Lower leg skin (tissue), 4 donors: ENCODE measurements around the gene LHX4. TPM values are rescaled to one million over a fixed set of nuclear protein-coding genes. Genes with fewer than 3 reads are reported as not detected.

Experiments
- DNase-seq, 2 donors: peaks; one replicate each; pipeline ENCODE4 v3.0.0-alpha.2; 2019; ENCODE audit warnings: low spot score in 2 of 2
- H3K4me3 ChIP-seq: fragments of 200-600 bp; sonication (generic); 2 replicates; pipeline ENCODE4 v1.5.1; 2017; ENCODE audit warnings: mild to moderate bottlenecking, low read depth; ENCODE audit not compliant: poor library complexity, severe bottlenecking
- POLR2A ChIP-seq, 2 donors: fragments of 450-650 bp; IDR thresholded peaks; one replicate each; pipeline ENCODE4 v1.6.1; 2016 to 2017; ENCODE audit warnings: antibody characterized with exemption in 2 of 2, mild to moderate bottlenecking in 1 of 2, moderate library complexity in 1 of 2
- WGBS, 2 donors: methylation state at CpG; one replicate each; pipeline ENCODE4 v1.1.5; 2018; 5-methylcytosine and 5-hydroxymethylcytosine counted together
- intact Hi-C: fragments of 100-400 bp; cut with DNase I; formaldehyde crosslinking; loops from one replicate; pipeline ENCODE4 v1.15.0; 2023; ENCODE audit warnings: low total_unique reads
- total RNA-seq, 4 donors: library from RNA; depleted of rRNA; stranded (reverse); fragments of >200 nt; gene quantifications; one replicate each; pipeline ENCODE4 v1.1.0, GENCODE V29; 2016
- TF ChIP-seq, protein P1 (sequence below), 3 donors: fragments of 450-650 bp; IDR thresholded peaks; one replicate each; pipeline ENCODE4 v1.5.1; 2016; ENCODE audit warnings: antibody characterized with exemption in 3 of 3, mild to moderate bottlenecking in 3 of 3, moderate library complexity in 2 of 3

The LHX4 gene
- total RNA-seq, 4 donors from 2014 or later, result 0.08 to 0.32 (median 0.17) TPM; not detected in 1

DNA sequence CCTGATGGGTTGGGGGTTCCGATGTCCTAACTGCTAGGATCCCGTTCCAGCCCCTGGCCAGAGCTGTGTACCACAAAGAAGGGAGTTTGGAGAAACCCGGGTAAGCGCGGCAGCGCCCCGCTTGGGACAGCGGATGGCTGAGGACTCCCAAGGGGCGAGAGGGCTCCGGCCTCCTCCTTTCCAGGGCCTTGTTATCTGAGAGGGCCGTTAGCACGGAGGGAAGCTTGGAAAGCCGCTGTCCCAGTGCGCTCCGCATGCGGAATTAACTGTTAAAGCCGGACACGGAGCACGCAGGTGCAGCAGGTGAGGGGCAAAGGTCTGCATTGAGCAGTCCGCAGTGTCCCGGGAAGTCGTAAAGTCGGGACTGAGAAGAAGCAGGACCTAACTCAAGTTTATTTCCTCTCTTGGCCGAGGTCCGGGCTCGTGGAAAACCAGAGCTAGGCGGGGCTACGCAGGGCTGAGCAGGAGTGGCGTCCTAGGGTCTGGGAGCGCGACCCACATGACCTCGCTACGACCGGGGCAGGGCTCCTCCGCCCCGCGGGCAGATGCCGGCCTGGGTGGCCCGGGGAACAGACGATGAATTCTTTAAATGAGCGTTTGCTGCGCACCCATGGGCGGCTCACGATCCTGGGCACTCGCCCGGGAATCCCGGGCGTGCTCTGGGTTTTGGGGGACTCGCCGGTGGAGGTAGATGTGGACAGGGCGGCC lies 4.5 kb downstream of the LHX4 start:
- TF ChIP-seq POLR2A (IDR thresholded peaks at IDR 0.05), result no peak
- TF ChIP-seq, protein P1, sequence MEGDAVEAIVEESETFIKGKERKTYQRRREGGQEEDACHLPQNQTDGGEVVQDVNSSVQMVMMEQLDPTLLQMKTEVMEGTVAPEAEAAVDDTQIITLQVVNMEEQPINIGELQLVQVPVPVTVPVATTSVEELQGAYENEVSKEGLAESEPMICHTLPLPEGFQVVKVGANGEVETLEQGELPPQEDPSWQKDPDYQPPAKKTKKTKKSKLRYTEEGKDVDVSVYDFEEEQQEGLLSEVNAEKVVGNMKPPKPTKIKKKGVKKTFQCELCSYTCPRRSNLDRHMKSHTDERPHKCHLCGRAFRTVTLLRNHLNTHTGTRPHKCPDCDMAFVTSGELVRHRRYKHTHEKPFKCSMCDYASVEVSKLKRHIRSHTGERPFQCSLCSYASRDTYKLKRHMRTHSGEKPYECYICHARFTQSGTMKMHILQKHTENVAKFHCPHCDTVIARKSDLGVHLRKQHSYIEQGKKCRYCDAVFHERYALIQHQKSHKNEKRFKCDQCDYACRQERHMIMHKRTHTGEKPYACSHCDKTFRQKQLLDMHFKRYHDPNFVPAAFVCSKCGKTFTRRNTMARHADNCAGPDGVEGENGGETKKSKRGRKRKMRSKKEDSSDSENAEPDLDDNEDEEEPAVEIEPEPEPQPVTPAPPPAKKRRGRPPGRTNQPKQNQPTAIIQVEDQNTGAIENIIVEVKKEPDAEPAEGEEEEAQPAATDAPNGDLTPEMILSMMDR (IDR thresholded peaks at IDR 0.05), result no peak
- intact Hi-C loops, result no loop called here
- no peak overlapping the region for H3K4me3 ChIP-seq
- DNase-seq, result no peak
- 2% methylated on average over 30 to 47 of the region's 51 CpGs for WGBS, 2 donors

DNA sequence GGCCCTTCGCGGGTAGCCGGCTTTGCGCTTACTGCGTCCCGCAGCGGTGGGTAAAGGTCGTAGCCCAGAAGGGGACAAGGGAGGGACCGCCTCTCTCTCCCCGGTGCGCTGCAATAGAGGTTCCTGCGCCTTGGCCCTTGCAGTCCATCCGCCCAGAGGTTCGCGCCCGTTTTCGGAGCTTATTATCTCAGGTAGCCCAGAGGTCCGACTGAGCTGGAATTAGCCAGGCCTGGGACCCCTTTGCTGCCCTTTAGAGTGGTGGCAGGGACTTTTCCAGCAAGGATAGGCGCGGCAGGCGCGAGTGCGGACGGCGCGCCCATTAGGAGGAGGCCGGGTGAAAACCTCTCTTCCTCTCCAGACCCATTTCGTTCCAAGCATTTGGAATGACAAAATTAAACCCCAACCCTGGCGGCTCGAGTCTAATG lies 5.0 kb downstream of the LHX4 start:
- no peak for DNase-seq
- intact Hi-C loops, result no loop called here
- WGBS, 2 donors, result 0 to 1% methylated on average over 29 to 30 of the region's 30 CpGs
- no peak overlapping the region for H3K4me3 ChIP-seq
- TF ChIP-seq POLR2A (IDR thresholded peaks at IDR 0.05), result no peak
- TF ChIP-seq, protein P1 (IDR thresholded peaks at IDR 0.05), result no peak

DNA sequence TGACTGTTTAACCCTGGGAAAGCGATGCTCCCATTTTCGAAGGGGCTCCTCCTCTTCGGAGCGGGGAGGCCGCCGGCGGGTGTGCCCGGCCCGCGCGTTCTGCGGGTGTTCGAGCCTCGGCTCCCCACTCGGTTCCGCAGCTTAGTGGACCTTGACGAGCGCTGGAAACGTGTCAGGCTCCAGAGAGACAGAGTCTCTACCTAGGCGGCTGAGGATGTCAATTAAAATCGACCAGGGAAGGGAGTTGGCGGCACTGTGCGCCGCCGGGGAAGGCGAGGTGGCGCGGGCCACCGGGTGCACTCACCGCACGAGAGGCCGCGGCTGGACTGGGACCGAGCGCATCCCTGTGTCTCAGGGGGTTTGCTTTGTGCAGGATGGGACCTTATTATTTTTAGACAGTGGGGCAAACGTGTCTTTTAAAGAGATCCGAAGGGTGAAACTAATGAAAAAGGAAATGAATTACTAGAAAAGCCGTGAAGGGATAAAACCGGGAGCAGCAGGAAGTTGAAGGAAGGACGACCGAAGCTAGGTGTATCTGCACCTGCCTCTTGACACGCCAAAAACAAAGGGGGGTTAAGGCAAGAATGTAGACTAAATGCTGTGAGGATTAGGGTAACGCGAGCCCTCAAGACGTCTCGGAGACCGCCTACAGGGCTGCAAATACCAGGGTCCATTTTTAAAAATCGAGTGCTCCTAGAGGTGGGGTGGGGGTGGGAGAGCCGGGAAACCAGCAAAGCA lies 5.6 kb downstream of the LHX4 start:
- no peak overlapping the region for H3K4me3 ChIP-seq
- TF ChIP-seq, protein P1 (IDR thresholded peaks at IDR 0.05), result no peak
- TF ChIP-seq POLR2A (IDR thresholded peaks at IDR 0.05), result no peak
- no peak for DNase-seq
- intact Hi-C loops, result no loop called here
- WGBS, 2 donors, result 3 to 8% methylated on average over 38 to 49 of the region's 49 CpGs

DNA sequence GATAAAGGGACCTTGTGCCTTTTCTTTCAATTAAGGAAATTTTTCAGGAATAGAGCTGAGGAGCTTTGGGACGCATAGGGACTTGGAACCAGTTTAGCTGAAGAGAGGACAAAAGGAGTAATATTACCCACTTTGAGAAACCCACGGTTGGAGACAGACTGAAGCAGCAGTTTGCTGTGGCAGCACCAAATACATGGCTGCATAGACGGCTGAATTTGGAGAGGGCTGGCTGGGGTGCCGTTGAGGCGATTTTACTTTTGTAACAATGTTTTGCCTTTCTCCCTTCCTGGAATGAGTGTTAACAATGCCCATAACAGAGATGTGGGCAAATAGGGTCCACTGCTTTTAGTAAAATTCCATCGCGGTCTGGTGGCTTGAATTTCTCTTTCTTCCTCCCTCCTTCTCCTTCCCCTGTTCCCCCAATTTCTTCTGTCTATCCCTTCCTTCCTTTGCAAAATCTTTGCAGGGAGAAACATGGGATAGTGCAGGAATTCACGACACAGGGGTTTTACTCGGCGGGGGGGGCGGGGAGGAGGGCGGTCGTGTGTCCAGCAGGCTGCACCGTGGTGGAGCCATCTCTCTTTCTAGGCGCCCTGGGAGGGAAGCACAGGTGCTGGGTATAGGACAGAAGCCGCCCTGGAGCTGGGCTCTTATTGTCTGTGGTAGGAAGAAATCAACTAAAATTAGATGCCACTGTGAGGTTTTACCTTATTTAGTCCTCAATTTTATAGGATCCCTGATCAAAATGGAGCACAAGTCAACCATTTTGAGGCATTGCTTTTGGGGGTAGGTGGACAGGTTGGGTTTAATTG lies 6.8 kb downstream of the LHX4 start:
- no peak for DNase-seq
- TF ChIP-seq, protein P1 (IDR thresholded peaks at IDR 0.05), result no peak
- TF ChIP-seq POLR2A (IDR thresholded peaks at IDR 0.05), result no peak
- no peak overlapping the region for H3K4me3 ChIP-seq
- WGBS, 2 donors, result 6 to 9% methylated on average over 16 of the region's 16 CpGs
- intact Hi-C loops, result no loop called here

DNA sequence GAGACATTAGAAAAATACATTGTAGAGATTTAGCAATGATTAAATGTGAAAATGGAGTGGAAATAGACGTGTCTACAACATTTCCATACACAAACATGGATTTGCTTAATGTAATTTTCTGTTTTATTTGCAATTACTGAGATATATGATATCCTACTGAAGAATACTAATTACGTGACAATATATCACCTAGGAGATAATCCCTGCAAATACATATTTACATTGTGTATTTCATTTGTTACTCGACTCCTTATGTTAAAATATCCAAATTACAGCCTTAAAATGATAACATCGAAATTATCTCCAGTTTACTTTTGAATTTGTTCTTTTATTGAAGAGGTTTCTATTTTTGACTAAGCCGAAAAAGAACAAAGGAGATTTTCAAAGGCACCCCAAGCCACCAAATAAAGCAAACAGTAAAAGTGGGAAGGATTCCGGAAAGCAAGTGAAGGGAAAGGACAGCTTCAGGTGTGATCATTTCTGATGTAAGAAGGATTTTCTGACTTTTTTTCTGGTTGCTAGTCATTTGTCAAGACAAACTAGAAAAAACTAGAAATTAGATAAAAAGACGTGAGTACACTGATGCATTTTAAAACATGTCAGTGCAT lies 7.9 kb downstream of the LHX4 start:
- TF ChIP-seq, protein P1 (IDR thresholded peaks at IDR 0.05), result no peak
- no peak for TF ChIP-seq POLR2A (IDR thresholded peaks at IDR 0.05)
- no peak overlapping the region for H3K4me3 ChIP-seq
- DNase-seq, result no peak
- intact Hi-C loops, result no loop called here
- WGBS, 2 donors, result 24 to 27% methylated on average over 7 of the region's 7 CpGs
